ENCODE results near the gene ATXN10. TPM values are rescaled to one million over a fixed set of nuclear protein-coding genes. Genes with fewer than 3 reads are reported as not detected.

Gene ATXN10
- total and polyA plus RNA-seq, 2 of the 13 experiments (the other 11 are each of a cell fraction or from before 2014, with no cell fraction given) = 60.1 to 194 TPM

DNA sequence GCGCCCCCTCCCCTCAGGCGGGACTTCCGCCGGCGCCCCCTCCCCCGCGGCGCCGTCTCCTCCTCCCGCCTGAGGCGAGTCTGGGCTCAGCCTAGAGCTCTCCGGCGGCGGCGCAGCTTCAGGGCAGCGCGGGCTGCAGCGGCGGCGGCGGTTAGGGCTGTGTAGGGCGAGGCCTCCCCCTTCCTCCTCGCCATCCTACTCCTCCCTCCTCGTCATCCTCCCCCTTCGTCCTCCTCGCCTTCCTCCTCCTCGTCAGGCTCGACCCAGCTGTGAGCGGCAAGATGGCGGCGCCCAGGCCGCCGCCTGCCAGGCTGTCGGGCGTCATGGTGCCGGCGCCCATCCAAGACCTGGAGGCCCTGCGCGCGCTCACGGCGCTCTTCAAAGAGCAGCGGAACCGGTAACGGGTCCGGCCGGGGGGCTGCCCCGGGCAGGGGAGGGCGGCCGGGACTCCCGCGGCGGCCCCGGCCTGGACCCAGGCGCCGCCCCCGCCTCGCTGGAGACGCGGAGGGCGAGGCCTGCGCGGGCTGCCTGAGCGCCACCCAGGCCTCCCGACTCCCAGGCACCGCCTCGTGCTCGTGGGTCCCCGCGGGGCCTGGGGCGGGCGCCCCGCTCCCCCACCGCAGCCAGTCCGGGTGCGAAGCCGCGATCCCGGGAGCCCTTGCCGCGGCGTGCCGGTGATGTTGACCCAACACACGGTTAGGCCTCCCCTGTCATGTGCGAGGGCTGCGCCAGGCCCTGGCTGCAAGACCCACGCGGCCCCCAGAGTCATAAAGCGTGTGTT is at the start of gene ATXN10 (continued):
- TF ChIP-seq, protein P1, sequence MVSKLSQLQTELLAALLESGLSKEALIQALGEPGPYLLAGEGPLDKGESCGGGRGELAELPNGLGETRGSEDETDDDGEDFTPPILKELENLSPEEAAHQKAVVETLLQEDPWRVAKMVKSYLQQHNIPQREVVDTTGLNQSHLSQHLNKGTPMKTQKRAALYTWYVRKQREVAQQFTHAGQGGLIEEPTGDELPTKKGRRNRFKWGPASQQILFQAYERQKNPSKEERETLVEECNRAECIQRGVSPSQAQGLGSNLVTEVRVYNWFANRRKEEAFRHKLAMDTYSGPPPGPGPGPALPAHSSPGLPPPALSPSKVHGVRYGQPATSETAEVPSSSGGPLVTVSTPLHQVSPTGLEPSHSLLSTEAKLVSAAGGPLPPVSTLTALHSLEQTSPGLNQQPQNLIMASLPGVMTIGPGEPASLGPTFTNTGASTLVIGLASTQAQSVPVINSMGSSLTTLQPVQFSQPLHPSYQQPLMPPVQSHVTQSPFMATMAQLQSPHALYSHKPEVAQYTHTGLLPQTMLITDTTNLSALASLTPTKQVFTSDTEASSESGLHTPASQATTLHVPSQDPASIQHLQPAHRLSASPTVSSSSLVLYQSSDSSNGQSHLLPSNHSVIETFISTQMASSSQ (IDR thresholded peaks at IDR 0.05; ENCODE audit: low read depth) = no peak
- TF ChIP-seq, protein P1 (CRISPR knock-in tag; IDR thresholded peaks at IDR 0.05; ENCODE audit: borderline replicate concordance) = peak; percentile 18; the same call in 1 of the 2 replicates
- no peak for TF ChIP-seq RFX5 (IDR thresholded peaks at IDR 0.05; ENCODE audit: low read depth, low read length)
- TF ChIP-seq CBFB (CRISPR knock-in tag; IDR thresholded peaks at IDR 0.05) = no peak
- TF ChIP-seq, protein P2, sequence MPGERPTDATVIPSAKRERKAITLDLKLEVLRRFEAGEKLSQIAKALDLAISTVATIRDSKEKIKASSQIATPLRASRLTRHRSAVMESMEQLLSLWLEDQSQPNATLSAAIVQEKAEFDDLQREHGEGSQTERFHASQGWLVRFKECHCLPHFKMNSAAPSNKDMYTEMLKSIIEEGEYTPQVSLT (CRISPR knock-in tag; IDR thresholded peaks at IDR 0.05; ENCODE audit: borderline replicate concordance, low read depth) = no peak; the same call in 1 of the 2 replicates
- no peak for TF ChIP-seq EZH2 (conservative IDR thresholded peaks at IDR 0.05; ENCODE audit: low read depth, low read length)
- no peak for TF ChIP-seq MATR3 (CRISPR knock-in tag; IDR thresholded peaks at IDR 0.05)
- no peak for TF ChIP-seq ZFP90 (CRISPR knock-in tag; IDR thresholded peaks at IDR 0.05; ENCODE audit: borderline replicate concordance)
- TF ChIP-seq ZNF121 (CRISPR knock-in tag; IDR thresholded peaks at IDR 0.05) = peak; percentile 97
- TF ChIP-seq, protein P3, sequence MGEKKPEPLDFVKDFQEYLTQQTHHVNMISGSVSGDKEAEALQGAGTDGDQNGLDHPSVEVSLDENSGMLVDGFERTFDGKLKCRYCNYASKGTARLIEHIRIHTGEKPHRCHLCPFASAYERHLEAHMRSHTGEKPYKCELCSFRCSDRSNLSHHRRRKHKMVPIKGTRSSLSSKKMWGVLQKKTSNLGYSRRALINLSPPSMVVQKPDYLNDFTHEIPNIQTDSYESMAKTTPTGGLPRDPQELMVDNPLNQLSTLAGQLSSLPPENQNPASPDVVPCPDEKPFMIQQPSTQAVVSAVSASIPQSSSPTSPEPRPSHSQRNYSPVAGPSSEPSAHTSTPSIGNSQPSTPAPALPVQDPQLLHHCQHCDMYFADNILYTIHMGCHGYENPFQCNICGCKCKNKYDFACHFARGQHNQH (CRISPR knock-in tag; IDR thresholded peaks at IDR 0.05) = no peak
- TF ChIP-seq, protein P4, sequence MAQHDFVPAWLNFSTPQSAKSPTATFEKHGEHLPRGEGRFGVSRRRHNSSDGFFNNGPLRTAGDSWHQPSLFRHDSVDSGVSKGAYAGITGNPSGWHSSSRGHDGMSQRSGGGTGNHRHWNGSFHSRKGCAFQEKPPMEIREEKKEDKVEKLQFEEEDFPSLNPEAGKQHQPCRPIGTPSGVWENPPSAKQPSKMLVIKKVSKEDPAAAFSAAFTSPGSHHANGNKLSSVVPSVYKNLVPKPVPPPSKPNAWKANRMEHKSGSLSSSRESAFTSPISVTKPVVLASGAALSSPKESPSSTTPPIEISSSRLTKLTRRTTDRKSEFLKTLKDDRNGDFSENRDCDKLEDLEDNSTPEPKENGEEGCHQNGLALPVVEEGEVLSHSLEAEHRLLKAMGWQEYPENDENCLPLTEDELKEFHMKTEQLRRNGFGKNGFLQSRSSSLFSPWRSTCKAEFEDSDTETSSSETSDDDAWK (CRISPR knock-in tag; IDR thresholded peaks at IDR 0.05) = no peak
- TF ChIP-seq, protein P5, sequence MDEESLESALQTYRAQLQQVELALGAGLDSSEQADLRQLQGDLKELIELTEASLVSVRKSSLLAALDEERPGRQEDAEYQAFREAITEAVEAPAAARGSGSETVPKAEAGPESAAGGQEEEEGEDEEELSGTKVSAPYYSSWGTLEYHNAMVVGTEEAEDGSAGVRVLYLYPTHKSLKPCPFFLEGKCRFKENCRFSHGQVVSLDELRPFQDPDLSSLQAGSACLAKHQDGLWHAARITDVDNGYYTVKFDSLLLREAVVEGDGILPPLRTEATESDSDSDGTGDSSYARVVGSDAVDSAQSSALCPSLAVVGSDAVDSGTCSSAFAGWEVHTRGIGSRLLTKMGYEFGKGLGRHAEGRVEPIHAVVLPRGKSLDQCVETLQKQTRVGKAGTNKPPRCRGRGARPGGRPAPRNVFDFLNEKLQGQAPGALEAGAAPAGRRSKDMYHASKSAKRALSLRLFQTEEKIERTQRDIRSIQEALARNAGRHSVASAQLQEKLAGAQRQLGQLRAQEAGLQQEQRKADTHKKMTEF (CRISPR knock-in tag; IDR thresholded peaks at IDR 0.05) = peak; percentile 28; the same call in 1 of the 2 replicates
- no peak for TF ChIP-seq SMC3 (IDR thresholded peaks at IDR 0.05; ENCODE audit: low read length)
- TF ChIP-seq ARHGAP35 (CRISPR knock-in tag; IDR thresholded peaks at IDR 0.05; ENCODE audit: borderline replicate concordance) = peak; percentile 53; the same call in 1 of the 2 replicates
- TF ChIP-seq, protein P6, sequence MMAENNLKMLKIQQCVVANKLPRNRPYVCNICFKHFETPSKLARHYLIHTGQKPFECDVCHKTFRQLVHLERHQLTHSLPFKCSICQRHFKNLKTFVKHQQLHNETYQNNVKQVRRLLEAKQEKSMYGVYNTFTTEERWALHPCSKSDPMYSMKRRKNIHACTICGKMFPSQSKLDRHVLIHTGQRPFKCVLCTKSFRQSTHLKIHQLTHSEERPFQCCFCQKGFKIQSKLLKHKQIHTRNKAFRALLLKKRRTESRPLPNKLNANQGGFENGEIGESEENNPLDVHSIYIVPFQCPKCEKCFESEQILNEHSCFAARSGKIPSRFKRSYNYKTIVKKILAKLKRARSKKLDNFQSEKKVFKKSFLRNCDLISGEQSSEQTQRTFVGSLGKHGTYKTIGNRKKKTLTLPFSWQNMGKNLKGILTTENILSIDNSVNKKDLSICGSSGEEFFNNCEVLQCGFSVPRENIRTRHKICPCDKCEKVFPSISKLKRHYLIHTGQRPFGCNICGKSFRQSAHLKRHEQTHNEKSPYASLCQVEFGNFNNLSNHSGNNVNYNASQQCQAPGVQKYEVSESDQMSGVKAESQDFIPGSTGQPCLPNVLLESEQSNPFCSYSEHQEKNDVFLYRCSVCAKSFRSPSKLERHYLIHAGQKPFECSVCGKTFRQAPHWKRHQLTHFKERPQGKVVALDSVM (CRISPR knock-in tag; IDR thresholded peaks at IDR 0.05) = no peak
- no peak for TF ChIP-seq ZNF451 (CRISPR knock-in tag; IDR thresholded peaks at IDR 0.05)
- TF ChIP-seq FOXK1 (CRISPR knock-in tag; IDR thresholded peaks at IDR 0.05; ENCODE audit: borderline replicate concordance, low read depth) = no peak
- TF ChIP-seq NR1H2 (CRISPR knock-in tag; IDR thresholded peaks at IDR 0.05; ENCODE audit: borderline replicate concordance, low read depth) = no peak
- no peak for TF ChIP-seq ZNF792 (CRISPR knock-in tag; IDR thresholded peaks at IDR 0.05)

Data from HepG2 (cell line).